K562 (cell line): Measurements from ENCODE around the gene SUMF2. TPM values are rescaled to one million over a fixed set of nuclear protein-coding genes. Genes with fewer than 3 reads are reported as not detected.

Experiments
- ATF3 ChIP-seq, 2 experiments: fragments of 450-650 bp in 1 of 2; sonication (generic) in 1 of 2; formaldehyde crosslinking in 1 of 2; IDR thresholded peaks in 1 of 2; conservative IDR thresholded peaks in 1 of 2; 2 replicates each; pipeline versions ENCODE4 v1.6.1 to v1.8.1; 2016 to 2023; ENCODE audit warnings: mild to moderate bottlenecking in 2 of 2, moderate library complexity in 2 of 2, inconsistent platforms in 1 of 2, missing genetic modification reagents in 1 of 2
- BCOR ChIP-seq: fragments of 450-650 bp; IDR thresholded peaks from 2 replicates; pipeline ENCODE4 v1.6.1; 2016
- BRF1 ChIP-seq: IDR thresholded peaks from 3 replicates; pipeline ENCODE4 v1.6.1; 2011; ENCODE audit warnings: borderline replicate concordance, mild to moderate bottlenecking; ENCODE audit not compliant: insufficient read length; ENCODE audit errors: extremely low read depth
- ETS1 ChIP-seq: conservative IDR thresholded peaks from 2 replicates; pipeline ENCODE4 v1.6.1; 2011; ENCODE audit warnings: low read depth, mild to moderate bottlenecking, low read length; ENCODE audit not compliant: control insufficient read depth
- HDGF ChIP-seq: fragments of 450-650 bp; IDR thresholded peaks from 2 replicates; pipeline ENCODE4 v1.6.1; 2016
- HNRNPLL ChIP-seq: fragments of 200-400 bp; formaldehyde crosslinking; IDR thresholded peaks from 2 replicates; pipeline ENCODE4 v1.6.1; 2017; ENCODE audit warnings: low read length, low read depth, mild to moderate bottlenecking; ENCODE audit not compliant: poor library complexity, severe bottlenecking
- KDM5B ChIP-seq: fragments of 200-600 bp; sonication (generic); IDR thresholded peaks from 2 replicates; pipeline ENCODE4 v1.6.1; 2012; ENCODE audit warnings: low read depth, mild to moderate bottlenecking, moderate library complexity, low read length, control low read depth, inconsistent platforms; ENCODE audit not compliant: insufficient replicate concordance
- MCM3 ChIP-seq: fragments of 450-650 bp; IDR thresholded peaks from 2 replicates; pipeline ENCODE4 v1.6.1; 2016
- MYC ChIP-seq, 2 experiments: fragments of 250-450 bp in 1 of 2; sonication (Bioruptor Pico) in 1 of 2; IDR thresholded peaks; 2 replicates each; pipeline versions ENCODE4 v1.5.1 to v1.6.1; 2012 to 2021; ENCODE audit warnings: low read depth in 2 of 2, borderline replicate concordance in 1 of 2, improper control_type of control experiment in 1 of 2, low read length in 1 of 2, mild to moderate bottlenecking in 1 of 2, moderate library complexity in 1 of 2
- NCOA4 ChIP-seq: fragments of 450-650 bp; IDR thresholded peaks from 2 replicates; pipeline ENCODE4 v1.6.1; 2018; ENCODE audit warnings: mild to moderate bottlenecking; ENCODE audit not compliant: partially characterized antibody
- NONO ChIP-seq, 2 experiments: fragments of 200-400 bp in 1 of 2; fragments of 450-650 bp in 1 of 2; formaldehyde crosslinking in 1 of 2; IDR thresholded peaks; 2 replicates each; pipeline ENCODE4 v1.6.1; 2017; ENCODE audit warnings: low read depth in 2 of 2, mild to moderate bottlenecking in 2 of 2, moderate library complexity in 2 of 2, low read length in 1 of 2
- PHF21A ChIP-seq: fragments of 450-650 bp; IDR thresholded peaks from 2 replicates; pipeline ENCODE4 v1.6.1; 2017; ENCODE audit warnings: low read depth, borderline replicate concordance
- RNF219 ChIP-seq: fragments of 250-450 bp; sonication (Bioruptor Pico); IDR thresholded peaks from 2 replicates; pipeline ENCODE4 v1.5.0; 2022; ENCODE audit warnings: mild to moderate bottlenecking
- STAT5A ChIP-seq: IDR thresholded peaks from 2 replicates; pipeline ENCODE4 v1.6.1; 2012; ENCODE audit warnings: low read length, inconsistent platforms, borderline replicate concordance
- XRCC4 ChIP-seq: IDR thresholded peaks from one replicate; pipeline ENCODE4 v1.6.1; 2011; ENCODE audit not compliant: insufficient read depth, insufficient read length; ENCODE audit errors: extremely low read depth
- ZNF133 ChIP-seq: fragments of 250-450 bp; sonication (Bioruptor Pico); IDR thresholded peaks from 2 replicates; pipeline ENCODE4 v1.4.0; 2020; ENCODE audit warnings: mild to moderate bottlenecking
- ZNF384 ChIP-seq: IDR thresholded peaks from 2 replicates; pipeline ENCODE4 v1.6.1; 2012; ENCODE audit warnings: low read depth, low read length, improper control_type of control experiment
- ZNF584 ChIP-seq: fragments of 200-800 bp; sonication (Bioruptor generic); IDR thresholded peaks from 2 replicates; pipeline ENCODE4 v1.6.1; 2016; ENCODE audit warnings: low read depth, mild to moderate bottlenecking, missing genetic modification characterization, missing compliant biosample characterization
- polyA plus RNA-seq, 8 experiments: library from polyadenylated mRNA; depleted of rRNA in 4 of 8; stranded (reverse) in 5 of 8; unstranded in 3 of 8; fragments of >200 nt; fragmentation: Nextera tagmentation in 2 of 8; fragmentation: Illumina TruSeq in 1 of 8; extraction: Ambion mirVana in 2 of 8; extraction: Trizol in 1 of 8; gene quantifications; 2 replicates each; pipeline versions ENCODE4 v1.2.1 to v1.2.3, GENCODE V29; 2011 to 2014; ENCODE audit warnings: inconsistent platforms in 1 of 8, missing spikeins in 1 of 8
- total RNA-seq, 7 experiments: library from RNA; depleted of rRNA in 6 of 7; stranded (reverse); fragments of >200 nt in 6 of 7; fragmentation: Illumina TruSeq in 2 of 7; extraction: Trizol in 2 of 7; gene quantifications; 2 replicates each; pipeline versions ENCODE4 v1.2.1 to v1.2.3, GENCODE V29; 2011 to 2021; ENCODE audit warnings: low replicate concordance in 1 of 7

The SUMF2 gene
- total and polyA plus RNA-seq, 9 of the 15 experiments (the other 6 are each of a cell fraction or from before 2014, with no cell fraction given): 39.0 to 113 (median 67.7) TPM

GRCh38 chr7:56106108-56107073 lies 42.3 kb downstream of the SUMF2 start, which contains the start of gene CHCHD2 (continued):
- TF ChIP-seq KDM5B (no peak), RNF219 (CRISPR knock-in tag) (no peak), ATF3 (IDR thresholded peaks at IDR 0.05) (no peak), ATF3 (CRISPR knock-in tag; conservative IDR thresholded peaks at IDR 0.05) (no peak), BRF1 (no peak), HNRNPLL (peak; percentile 74), ZNF133 (no peak), MCM3 (no peak), BCOR (no peak), STAT5A (no peak; the same call in 1 of the 2 replicates), ETS1 (no peak), NONO (IDR thresholded peaks at IDR 0.05; ENCODE audit: low read depth in 2 of 2, low read length in 1 of 2) (no peak), PHF21A (no peak), ZNF384 (peak; percentile 33; the same call in 1 of the 2 replicates), ZNF584 (CRISPR knock-in tag) (no peak), HDGF (no peak), XRCC4 (no peak), MYC (IDR thresholded peaks at IDR 0.05; ENCODE audit: low read depth, low read length) (peak; percentile 95), MYC (CRISPR knock-in tag; IDR thresholded peaks at IDR 0.05; ENCODE audit: borderline replicate concordance, low read depth) (peak; percentile 70; the same call in 1 of the 2 replicates), NCOA4 (no peak)
